Inflammatory macrophage treated with lipopolysaccharide for 4 hours (primary cell): ENCODE data around the gene PRKCSH.

Experiments used
- DNase-seq: peaks from one replicate; pipeline ENCODE4 v3.0.0-alpha.2; 2020

PRKCSH gene

GRCh38 chr19:11435057-11435832 is at the start of gene PRKCSH, which contains the start of gene ODAD3:
Gene PRKCSH (plus strand): TSS chr19:11435635. CDS start chr19:11436118, 483 bp downstream.
Gene ODAD3 (minus strand): TSS chr19:11435121. CDS start chr19:11435016, 105 bp downstream.
- DNase-seq: peak; percentile 99

- peak; percentile 54 for DNase-seq
Observed at GRCh38 chr19:11387162-11388034, 48.0 kb upstream of the PRKCSH start.

- no peak for DNase-seq
Observed at GRCh38 chr19:11390359-11390758, 45.1 kb upstream of the PRKCSH start.

GRCh38 chr19:11390933-11391680 is 44.3 kb upstream of the PRKCSH start:
- DNase-seq: no peak

GRCh38 chr19:11397089-11397610 is 38.3 kb upstream of the PRKCSH start:
- no peak for DNase-seq

- no peak for DNase-seq
Observed at GRCh38 chr19:11399667-11400066, 35.8 kb upstream of the PRKCSH start.

GRCh38 chr19:11400798-11401197 is 34.6 kb upstream of the PRKCSH start:
- no peak for DNase-seq

- DNase-seq: no peak
Observed at GRCh38 chr19:11401808-11402543, 33.5 kb upstream of the PRKCSH start.

GRCh38 chr19:11404588-11405222 is 30.7 kb upstream of the PRKCSH start:
- DNase-seq: no peak

GRCh38 chr19:11405846-11406643 is 29.4 kb upstream of the PRKCSH start:
- no peak for DNase-seq

- peak; percentile 65 for DNase-seq
Observed at GRCh38 chr19:11406703-11407236, 28.7 kb upstream of the PRKCSH start.

- no peak for DNase-seq
Observed at GRCh38 chr19:11408591-11408990, 26.8 kb upstream of the PRKCSH start.

- DNase-seq: no peak
Observed at GRCh38 chr19:11410682-11411081, 24.8 kb upstream of the PRKCSH start.

GRCh38 chr19:11414544-11414943 is 20.9 kb upstream of the PRKCSH start:
- no peak for DNase-seq

- DNase-seq: no peak
Observed at GRCh38 chr19:11416346-11417052, 18.9 kb upstream of the PRKCSH start.

- DNase-seq: no peak
Observed at GRCh38 chr19:11418094-11418548, 17.3 kb upstream of the PRKCSH start.

- peak; percentile 21 for DNase-seq
Observed at GRCh38 chr19:11418549-11419506, 16.6 kb upstream of the PRKCSH start, which contains the start of gene RGL3. Gene RGL3 (minus strand): TSS chr19:11419314. CDS start chr19:11419278, 36 bp downstream.
